GM23338 (cell line): Measurements from ENCODE around the gene TEPSIN. TPM values are rescaled to one million over a fixed set of nuclear protein-coding genes. Genes with fewer than 3 reads are reported as not detected.

Experiments used
- ATAC-seq: fragments of 200-7000 bp; cut with Tn5 transposase; 3 replicates; pipeline ENCODE4 v1.9.1; 2020
- DNase-seq: peaks from one replicate; pipeline ENCODE4 v3.0.0-alpha.2; 2015; ENCODE audit warnings: low spot score
- H2AFZ ChIP-seq: fragments of 200-600 bp; sonication (generic); 2 replicates; pipeline ENCODE4 v1.8.0; 2016; ENCODE audit warnings: antibody characterized with exemption, mild to moderate bottlenecking, moderate library complexity
- H3F3A ChIP-seq: fragments of 200-600 bp; sonication (generic); replicated peaks from 2 replicates; pipeline ENCODE4 v1.8.0; 2017; ENCODE audit warnings: antibody characterized with exemption, mixed run types, low read depth
- H3K27ac ChIP-seq: fragments of 200-600 bp; sonication (generic); 2 replicates; pipeline ENCODE4 v1.6.1; 2016; ENCODE audit warnings: low read depth
- H3K27me3 ChIP-seq: fragments of 200-600 bp; sonication (generic); 2 replicates; pipeline ENCODE4 v1.8.0; 2016; ENCODE audit warnings: mild to moderate bottlenecking, mixed run types, moderate library complexity; ENCODE audit not compliant: insufficient read depth
- H3K36me3 ChIP-seq: fragments of 200-600 bp; sonication (generic); 2 replicates; pipeline ENCODE4 v1.8.0; 2016; ENCODE audit warnings: mild to moderate bottlenecking; ENCODE audit not compliant: insufficient read depth
- H3K4me1 ChIP-seq: fragments of 200-600 bp; sonication (generic); 2 replicates; pipeline ENCODE4 v1.8.0; 2016; ENCODE audit warnings: mild to moderate bottlenecking, moderate library complexity; ENCODE audit not compliant: insufficient read depth
- H3K4me2 ChIP-seq: fragments of 200-600 bp; sonication (generic); 2 replicates; pipeline ENCODE4 v1.7.1; 2017; ENCODE audit warnings: mixed run types
- H3K4me3 ChIP-seq: fragments of 200-600 bp; sonication (generic); 2 replicates; pipeline ENCODE4 v1.6.1; 2016; ENCODE audit warnings: mixed run types
- H3K79me2 ChIP-seq: fragments of 200-600 bp; sonication (generic); replicated peaks from 2 replicates; pipeline ENCODE4 v1.8.0; 2017; ENCODE audit warnings: mild to moderate bottlenecking; ENCODE audit not compliant: insufficient read depth
- H3K9me2 ChIP-seq: fragments of 200-600 bp; sonication (generic); 2 replicates; pipeline ENCODE4 v1.8.0; 2017; ENCODE audit not compliant: insufficient read depth
- H4K20me1 ChIP-seq: fragments of 200-600 bp; sonication (generic); replicated peaks from 2 replicates; pipeline ENCODE4 v1.8.0; 2017; ENCODE audit warnings: mild to moderate bottlenecking; ENCODE audit not compliant: insufficient read depth
- H3K27ac Mint-ChIP-seq: 2 replicates; pipeline ENCODE4 v1.8.0; 2020; ENCODE audit warnings: inconsistent platforms, mild to moderate bottlenecking, moderate library complexity, mixed read lengths
- H3K27me3 Mint-ChIP-seq: 3 replicates; pipeline ENCODE4 v1.8.0; 2022; ENCODE audit warnings: low read depth, mild to moderate bottlenecking, moderate library complexity, mixed read lengths, inconsistent platforms; ENCODE audit not compliant: insufficient read depth, poor library complexity
- H3K36me3 Mint-ChIP-seq: 3 replicates; pipeline ENCODE4 v1.8.0; 2021; ENCODE audit warnings: low read depth, mild to moderate bottlenecking, inconsistent platforms, moderate library complexity, mixed read lengths
- H3K4me1 Mint-ChIP-seq: 3 replicates; pipeline ENCODE4 v1.8.0; 2020; ENCODE audit warnings: mild to moderate bottlenecking, inconsistent platforms, mixed read lengths
- H3K4me3 Mint-ChIP-seq: 3 replicates; pipeline ENCODE4 v1.8.0; 2021; ENCODE audit warnings: moderate library complexity, mild to moderate bottlenecking, inconsistent platforms, mixed read lengths
- H3K9me3 Mint-ChIP-seq: 3 replicates; pipeline ENCODE4 v1.8.0; 2020; ENCODE audit warnings: moderate library complexity, mild to moderate bottlenecking, inconsistent platforms, mixed read lengths
- ETS1 ChIP-seq: IDR thresholded peaks from 2 replicates; pipeline ENCODE4 v1.6.1; 2016; ENCODE audit warnings: antibody characterized with exemption
- EZH2phosphoT487 ChIP-seq: fragments of 200-600 bp; sonication (generic); IDR thresholded peaks from one replicate; pipeline ENCODE4 v1.8.1; 2018; ENCODE audit warnings: antibody characterized with exemption; ENCODE audit not compliant: unreplicated experiment
- JUNB ChIP-seq: IDR thresholded peaks from one replicate; pipeline ENCODE4 v1.6.1; 2016; ENCODE audit warnings: antibody characterized with exemption; ENCODE audit not compliant: unreplicated experiment
- NANOG ChIP-seq: IDR thresholded peaks from 2 replicates; pipeline ENCODE4 v1.6.1; 2016; ENCODE audit warnings: antibody characterized with exemption, borderline replicate concordance
- POLR2AphosphoS5 ChIP-seq: IDR thresholded peaks from 2 replicates; pipeline ENCODE4 v1.6.1; 2016; ENCODE audit warnings: antibody characterized with exemption, low read depth
- REST ChIP-seq: IDR thresholded peaks from one replicate; pipeline ENCODE4 v1.6.1; 2018; ENCODE audit warnings: antibody characterized with exemption; ENCODE audit not compliant: unreplicated experiment
- ZNF462 ChIP-seq: fragments of 250-450 bp; sonication (Bioruptor Pico); IDR thresholded peaks from 2 replicates; pipeline ENCODE4 v1.5.0; 2020; ENCODE audit warnings: mild to moderate bottlenecking, moderate library complexity
- polyA plus RNA-seq: library from polyadenylated mRNA; unstranded; fragments of >200 nt; fragmentation: Nextera tagmentation; extraction: Ambion mirVana; gene quantifications from 2 replicates; pipeline ENCODE4 v1.2.1, GENCODE V29; 2016
- total RNA-seq: library from RNA; depleted of rRNA; stranded (reverse); fragments of >200 nt; shearing (Covaris generic); gene quantifications from 2 replicates; pipeline ENCODE4 v1.2.3, GENCODE V29; 2014

The TEPSIN gene
- total and polyA plus RNA-seq, 2 experiments from 2014 or later = 4.4 to 25.3 TPM

- no peak for TF ChIP-seq ZNF462
These were observed 4.4 kb upstream of the TEPSIN start (continued) for GRCh38 chr17:81243333-81243664.

- DNase-seq (no peak), ATAC-seq (no peak; the same call in 2 of the 3 replicates)
- TF ChIP-seq NANOG (no peak), REST (peak; percentile 17), JUNB (no peak), POLR2AphosphoS5 (peak; percentile 17; the same call in 1 of the 2 replicates), EZH2phosphoT487 (no peak), ETS1 (no peak)
- H3F3A ChIP-seq = peaks cover 11% of the 10 kb centered on the region; the same call in 1 of the 2 replicates
- Mint-ChIP-seq H3K36me3 (peaks cover 16% of the 10 kb centered on the region), H3K9me3 (no peaks in the 10 kb centered on the region; the same call in 2 of the 3 replicates), H3K27ac (no peak overlapping the region; the same call in 1 of the 2 replicates), H3K27me3 (peaks cover 24% of the 10 kb centered on the region), H3K4me1 (peaks cover 27% of the 10 kb centered on the region), H3K4me3 (no peak overlapping the region)
- H3K79me2 ChIP-seq = peaks cover 17% of the 10 kb centered on the region
- no peaks in the 10 kb centered on the region for H3K36me3 ChIP-seq
- H3K27me3 ChIP-seq = no peaks in the 10 kb centered on the region
- no peaks in the 10 kb centered on the region for H3K9me2 ChIP-seq
- H3K4me1 ChIP-seq = no peaks in the 10 kb centered on the region; the same call in 1 of the 2 replicates
- no peak overlapping the region for H2AFZ ChIP-seq
- H3K4me2 ChIP-seq = peak overlapping the region; percentile 43
- H3K4me3 ChIP-seq = no peak overlapping the region
- H3K27ac ChIP-seq = no peak overlapping the region
- H4K20me1 ChIP-seq = peaks cover 6% of the 10 kb centered on the region; the same call in 1 of the 2 replicates
These were observed 3.8 kb upstream of the TEPSIN start for GRCh38 chr17:81242421-81243332.
